Central memory CD8-positive, alpha-beta T cell (primary cell): ENCODE data around the gene CNTRL.

Experiments
- ATAC-seq: fragments of 150-1000 bp; cut with Tn5 transposase; replicated peaks from 2 replicates; pipeline ENCODE4 v1.10.0; 2022; ENCODE audit warnings: mild to moderate bottlenecking, moderate FRiP score, moderate number of reproducible peaks; ENCODE audit not compliant: poor library complexity, severe bottlenecking; ENCODE audit errors: extremely low read depth
- DNase-seq, 2 donors: peaks; one replicate each; pipeline ENCODE4 v3.0.0; 2021; ENCODE audit warnings: low spot score in 2 of 2
- H3K27ac Mint-ChIP-seq: one replicate; pipeline ENCODE4 v1.8.0; 2022; ENCODE audit warnings: low read depth, mild to moderate bottlenecking, moderate library complexity, mixed read lengths
- H3K27me3 Mint-ChIP-seq: one replicate; pipeline ENCODE4 v1.8.0; 2022; ENCODE audit warnings: mixed read lengths
- H3K36me3 Mint-ChIP-seq: one replicate; pipeline ENCODE4 v1.8.0; 2022; ENCODE audit warnings: mild to moderate bottlenecking, moderate library complexity, mixed read lengths; ENCODE audit not compliant: insufficient read depth
- H3K4me1 Mint-ChIP-seq: one replicate; pipeline ENCODE4 v1.8.0; 2022; ENCODE audit warnings: mixed read lengths
- H3K4me3 Mint-ChIP-seq: one replicate; pipeline ENCODE4 v1.8.0; 2022; ENCODE audit warnings: mild to moderate bottlenecking, moderate library complexity, mixed read lengths
- H3K9me3 Mint-ChIP-seq: one replicate; pipeline ENCODE4 v1.8.0; 2022; ENCODE audit warnings: mixed read lengths

Gene CNTRL

GRCh38 chr9:121222524-121223171 lies 147.9 kb downstream of the CNTRL start:
- no peak for DNase-seq
- no peak overlapping the region for H3K27ac Mint-ChIP-seq
- peaks cover 8% of the 10 kb centered on the region for H3K4me1 Mint-ChIP-seq
- no peaks in the 10 kb centered on the region for H3K9me3 Mint-ChIP-seq
- no peak overlapping the region for H3K4me3 Mint-ChIP-seq
- no peak for ATAC-seq
- peaks cover 4% of the 10 kb centered on the region for H3K36me3 Mint-ChIP-seq
- no peaks in the 10 kb centered on the region for H3K27me3 Mint-ChIP-seq

DNA sequence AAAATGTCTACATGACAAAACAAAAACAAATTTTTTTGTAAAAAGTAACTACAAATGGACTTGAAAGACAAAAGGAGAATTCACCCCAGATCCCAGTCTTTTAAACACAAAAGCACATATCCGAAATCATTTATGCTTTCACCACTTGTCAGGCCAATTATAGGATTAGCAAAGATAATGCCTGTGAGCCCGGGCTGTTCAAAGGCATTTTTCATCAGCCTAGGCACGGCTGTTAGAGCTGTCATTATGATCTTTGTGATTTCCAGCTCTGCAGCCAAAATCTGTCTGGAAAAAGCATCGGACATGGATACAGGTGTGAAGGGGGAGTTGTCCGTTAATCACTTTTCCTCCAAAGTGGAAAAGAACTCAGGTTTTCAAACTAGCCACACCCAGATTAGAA lies 150.5 kb downstream of the CNTRL start:
- H3K9me3 Mint-ChIP-seq, result no peaks in the 10 kb centered on the region
- peaks cover 4% of the 10 kb centered on the region for H3K36me3 Mint-ChIP-seq
- H3K4me1 Mint-ChIP-seq, result peaks cover 13% of the 10 kb centered on the region
- no peak for ATAC-seq
- no peak overlapping the region for H3K27ac Mint-ChIP-seq
- H3K4me3 Mint-ChIP-seq, result no peak overlapping the region
- no peaks in the 10 kb centered on the region for H3K27me3 Mint-ChIP-seq
- DNase-seq, result no peak

- Mint-ChIP-seq H3K27me3 (no peaks in the 10 kb centered on the region), H3K36me3 (peaks cover 2% of the 10 kb centered on the region), H3K9me3 (no peaks in the 10 kb centered on the region), H3K4me3 (no peak overlapping the region), H3K4me1 (peaks cover 13% of the 10 kb centered on the region), H3K27ac (no peak overlapping the region)
- DNase-seq (no peak), ATAC-seq (no peak)
Measured at GRCh38 chr9:121226175-121226574, 151.4 kb downstream of the CNTRL start.
